HepG2 (cell line): ENCODE data around the gene CORO7. TPM values are rescaled to one million over a fixed set of nuclear protein-coding genes. Genes with fewer than 3 reads are reported as not detected.

Experiments
- ATAC-seq: fragments of 200-7000 bp; cut with Tn5 transposase; 3 replicates; pipeline ENCODE4 v1.9.1; 2020; ENCODE audit warnings: mild to moderate bottlenecking, moderate library complexity
- BruUV-seq: library from RNA; stranded (reverse); fragments of 400-500 nt; replicated peaks from 2 replicates; lab custom pipeline; 2021; lab: Mats Ljungman, UMichigan
- CTCF ChIA-PET: fragments of 300-600 bp; formaldehyde crosslinking; extraction: SDS; loops from one replicate; lab custom pipeline; 2021; ENCODE audit warnings: low total read pairs, inconsistent platforms, low intra/inter-chr PET ratio; lab: Yijun Ruan, JAX
- POLR2A ChIA-PET: fragments of 350-600 bp; sonication (Branson Sonifier 250); formaldehyde crosslinking; loops from one replicate; lab custom pipeline; 2020; ENCODE audit warnings: antibody characterized with exemption, inconsistent platforms; lab: Yijun Ruan, JAX
- DNase-seq: peaks from one replicate; pipeline ENCODE4 v3.0.0-alpha.2; 2015; ENCODE audit warnings: low spot score
- FAIRE-seq: peaks from 3 replicates; lab custom pipeline; 2011; peaks lifted over from hg19 to GRCh38; lab: Jason Lieb, UNC
- H2AFZ ChIP-seq: one replicate; pipeline ENCODE4 v1.6.1; 2011; ENCODE audit warnings: low read length, inconsistent platforms
- H3K27ac ChIP-seq: fragments of 300-600 bp; 3 replicates; pipeline ENCODE4 v1.8.0; 2011; ENCODE audit warnings: mixed run types, mild to moderate bottlenecking, mixed read lengths, low read length, inconsistent platforms; ENCODE audit not compliant: insufficient read depth; ENCODE audit errors: extremely low read length
- H3K27me3 ChIP-seq, 2 experiments: fragments of 200-600 bp in 1 of 2; 2 replicates in 1 of 2; 3 replicates in 1 of 2; pipeline versions ENCODE4 v1.6.0 to v1.8.0; 2011; ENCODE audit warnings: low read length in 2 of 2, mild to moderate bottlenecking in 2 of 2, moderate library complexity in 2 of 2, inconsistent platforms in 1 of 2; ENCODE audit not compliant: insufficient read depth in 2 of 2, control insufficient read depth in 1 of 2
- H3K36me3 ChIP-seq, 2 experiments: fragments of 200-600 bp in 1 of 2; replicated peaks in 1 of 2; 2 replicates in 1 of 2; 3 replicates in 1 of 2; pipeline versions ENCODE4 v1.5.1 to v1.8.0; 2011; ENCODE audit warnings: low read length in 2 of 2, inconsistent platforms in 1 of 2; ENCODE audit not compliant: insufficient read depth in 2 of 2, control insufficient read depth in 1 of 2
- H3K4me1 ChIP-seq: 2 replicates; pipeline ENCODE4 v1.5.1; 2012; ENCODE audit warnings: low read length, inconsistent platforms; ENCODE audit not compliant: insufficient read depth
- H3K4me2 ChIP-seq: 2 replicates; pipeline ENCODE4 v1.6.0; 2011; ENCODE audit warnings: low read depth, low read length, inconsistent platforms
- H3K4me3 ChIP-seq, 3 experiments: fragments of 200-600 bp in 1 of 3; sonication (generic), shearing (Covaris generic) in 1 of 3; replicated peaks in 1 of 3; 2 replicates each; pipeline ENCODE4 v1.5.1; 2011 to 2016; ENCODE audit warnings: low read length in 3 of 3, inconsistent platforms in 2 of 3, low read depth in 2 of 3, mild to moderate bottlenecking in 2 of 3, control low read depth in 1 of 3, mixed read lengths in 1 of 3; ENCODE audit not compliant: insufficient read depth in 1 of 3
- H3K79me2 ChIP-seq: one replicate; pipeline ENCODE4 v1.6.1; 2011; ENCODE audit warnings: low read length, inconsistent platforms; ENCODE audit not compliant: insufficient read depth
- H3K9ac ChIP-seq: 2 replicates; pipeline ENCODE4 v1.6.0; 2011; ENCODE audit warnings: mild to moderate bottlenecking, low read depth, low read length, inconsistent platforms; ENCODE audit not compliant: insufficient read depth
- H3K9me3 ChIP-seq: 2 replicates; pipeline ENCODE4 v1.5.1; 2012; ENCODE audit warnings: mild to moderate bottlenecking, low read length
- H4K20me1 ChIP-seq: 2 replicates; pipeline ENCODE4 v1.6.0; 2011; ENCODE audit warnings: inconsistent platforms, mild to moderate bottlenecking, low read length, moderate library complexity; ENCODE audit not compliant: insufficient read depth
- CENPBD1 ChIP-seq: sonication (generic); formaldehyde crosslinking; IDR thresholded peaks from 2 replicates; pipeline ENCODE4 v1.8.0; 2022; ENCODE audit warnings: missing genetic modification reagents, low read depth, mild to moderate bottlenecking, borderline replicate concordance
- ERF ChIP-seq: IDR thresholded peaks from 2 replicates; pipeline ENCODE4 v1.6.1; 2018; ENCODE audit warnings: missing biosample characterization, missing genetic modification reagents
- GFI1 ChIP-seq: sonication (generic); formaldehyde crosslinking; IDR thresholded peaks from 2 replicates; pipeline ENCODE4 v1.5.0; 2020; ENCODE audit warnings: missing genetic modification reagents, mild to moderate bottlenecking, borderline replicate concordance
- MTERF4 ChIP-seq: sonication (generic); formaldehyde crosslinking; IDR thresholded peaks from 2 replicates; pipeline ENCODE4 v1.8.0; 2023; ENCODE audit warnings: mild to moderate bottlenecking, missing genetic modification reagents
- SMAD1 ChIP-seq: sonication (generic); formaldehyde crosslinking; IDR thresholded peaks from 2 replicates; pipeline ENCODE4 v1.4.0; 2020; ENCODE audit warnings: missing genetic modification reagents, low read depth, mild to moderate bottlenecking, borderline replicate concordance
- SRY ChIP-seq: sonication (generic); formaldehyde crosslinking; IDR thresholded peaks from 2 replicates; pipeline ENCODE4 v1.8.0; 2022; ENCODE audit warnings: mild to moderate bottlenecking, missing genetic modification reagents
- ZBTB44 ChIP-seq: sonication (generic); formaldehyde crosslinking; IDR thresholded peaks from 2 replicates; pipeline ENCODE4 v1.4.0; 2020; ENCODE audit warnings: missing genetic modification reagents
- ZMYM2 ChIP-seq: sonication (generic); formaldehyde crosslinking; IDR thresholded peaks from 2 replicates; pipeline ENCODE4 v1.8.0; 2022; ENCODE audit warnings: mild to moderate bottlenecking, missing genetic modification reagents
- ZNF407 ChIP-seq: sonication (generic); formaldehyde crosslinking; IDR thresholded peaks from one replicate; pipeline ENCODE4 v1.5.1; 2020; ENCODE audit warnings: mild to moderate bottlenecking, missing genetic modification reagents; ENCODE audit errors: not compliant biosample characterization
- ZNF550 ChIP-seq: sonication (generic); formaldehyde crosslinking; IDR thresholded peaks from 2 replicates; pipeline ENCODE4 v1.4.0; 2020; ENCODE audit warnings: mild to moderate bottlenecking, missing genetic modification reagents, borderline replicate concordance
- ZNF562 ChIP-seq: sonication (generic); formaldehyde crosslinking; IDR thresholded peaks from 2 replicates; pipeline ENCODE4 v1.8.0; 2022; ENCODE audit warnings: missing genetic modification reagents, borderline replicate concordance
- WGBS: methylation state at CpG from one replicate; pipeline ENCODE4 v1.1.6; 2017; ENCODE audit warnings: low lambda C conversion rate; 5-methylcytosine and 5-hydroxymethylcytosine counted together
- in situ Hi-C: cut with HindIII; loops from 2 replicates; pipeline ENCODE4 v1.10.0; 2017; ENCODE audit warnings: low pct_unique_long_range_greater_than_20kb; ENCODE audit not compliant: extremely low pct_ligation_motif_present
- intact Hi-C: fragments of 100-400 bp; cut with micrococcal nuclease; formaldehyde crosslinking; loops from one replicate; pipeline ENCODE4 v1.10.0; 2022; ENCODE audit not compliant: unreplicated experiment
- polyA plus RNA-seq, 8 experiments: library from polyadenylated mRNA; depleted of rRNA in 3 of 8; stranded (reverse) in 7 of 8; unstranded in 1 of 8; fragments of >200 nt; fragmentation: Illumina TruSeq in 4 of 8; extraction: Trizol in 4 of 8; gene quantifications; 2 replicates each; pipeline versions ENCODE4 v1.2.1 to v1.2.3, GENCODE V29; 2011 to 2016; ENCODE audit warnings: low read depth in 4 of 8, missing spikeins in 1 of 8, mixed read lengths in 1 of 8; ENCODE audit not compliant: insufficient read depth in 1 of 8
- total RNA-seq, 5 experiments: library from RNA; depleted of rRNA; stranded (reverse); fragments of >200 nt; fragmentation: Illumina TruSeq; extraction: Trizol; gene quantifications; 2 replicates each; pipeline ENCODE4 v1.2.3, GENCODE V29; 2016; ENCODE audit warnings: low read depth in 1 of 5

CORO7 gene
- total and polyA plus RNA-seq, 2 of the 13 experiments (the other 11 are each of a cell fraction or from before 2014, with no cell fraction given) = 9.9 to 14.3 TPM

GRCh38 chr16:4314532-4315185, 101.7 kb downstream of the CORO7 start:
- Histone ChIP-seq H3K4me1 (peaks cover 81% of the 10 kb centered on the region), H3K9me3 (no peaks in the 10 kb centered on the region), H3K27ac (no peak overlapping the region), H3K4me2 (peak overlapping the region; percentile 71), H3K36me3 (no peaks in the 10 kb centered on the region), H3K79me2 (no peaks in the 10 kb centered on the region), H2AFZ (no peak overlapping the region), H3K27me3 (peaks cover 3 to 33% of the 10 kb centered on the region in 2 experiments; a peak in 4 of 5 replicates), H3K9ac (peak overlapping the region; percentile 14; the same call in 1 of the 2 replicates), H4K20me1 (0 out of 2 replicates have a peak, but pooled peaks cover 3% of the 10 kb centered on the region), H3K4me3 (peak overlapping the region; percentile 31 to 66 (median 43))
- TSS peak; percentile 53 for BruUV-seq
- in situ Hi-C loops = no loop called here
- no peak for FAIRE-seq
- CTCF ChIA-PET = interaction anchor here (0.7 to 6.7 kb wide), 5 partner anchors 10 to 88 kb away, joined by 3 to 69 read pairs (median 4); no protein-coding TSS in a partner anchor
- intact Hi-C loops = loop anchor here (1.0 kb wide), 2 partner anchors 16 to 24 kb away; no protein-coding TSS in a partner anchor
- no peak for DNase-seq
- WGBS = 0% methylated on average over 5 of the region's 33 CpGs
- POLR2A ChIA-PET = interaction anchor here (1.9 to 3.3 kb wide), 2 partner anchors 9 to 13 kb away, joined by 11 read pairs; no protein-coding TSS in a partner anchor
- peak; percentile 2; the same call in 1 of the 3 replicates for ATAC-seq
- peak; percentile 46 for TF ChIP-seq ZNF407
- no peak for TF ChIP-seq SMAD1
- 0 out of 2 replicates have a peak, but pooled peaks have one; percentile 70 for TF ChIP-seq MTERF4 (CRISPR knock-in tag)
- peak; percentile 0; the same call in 1 of the 2 replicates for TF ChIP-seq ZNF550 (CRISPR knock-in tag)
- TF ChIP-seq ZNF562 (CRISPR knock-in tag) = no peak
- no peak for TF ChIP-seq CENPBD1 (CRISPR knock-in tag)
- TF ChIP-seq ZBTB44 (CRISPR knock-in tag) = no peak
- no peak for TF ChIP-seq ERF (CRISPR knock-in tag)
- TF ChIP-seq SRY (CRISPR knock-in tag) = peak; percentile 20; the same call in 1 of the 2 replicates
- peak; percentile 95 for TF ChIP-seq ZMYM2
- TF ChIP-seq GFI1 (CRISPR knock-in tag) = 0 out of 2 replicates have a peak, but pooled peaks have one; percentile 39
